GM12878 (cell line): ENCODE results near the gene SRGAP1.

Source experiments
- CTCF ChIP-seq, 3 experiments: IDR thresholded peaks in 2 of 3; conservative IDR thresholded peaks in 1 of 3; 2 replicates each; pipeline ENCODE4 v1.5.1; 2011; ENCODE audit warnings: low read depth in 3 of 3, low read length in 3 of 3, mild to moderate bottlenecking in 3 of 3, control low read depth in 2 of 3, moderate library complexity in 2 of 3, inconsistent platforms in 1 of 3, mixed read lengths in 1 of 3; ENCODE audit not compliant: control insufficient read depth in 2 of 3, insufficient read depth in 1 of 3; ENCODE audit errors: extremely low read depth in 1 of 3
- ETV6 ChIP-seq, 2 experiments: fragments of 450-650 bp in 1 of 2; IDR thresholded peaks in 1 of 2; conservative IDR thresholded peaks in 1 of 2; 2 replicates each; pipeline ENCODE4 v1.6.1; 2014; ENCODE audit warnings: antibody characterized with exemption in 1 of 2, borderline replicate concordance in 1 of 2, low read depth in 1 of 2, mild to moderate bottlenecking in 1 of 2, moderate library complexity in 1 of 2
- GABPA ChIP-seq: IDR thresholded peaks from 2 replicates; pipeline ENCODE4 v1.6.1; 2014; ENCODE audit warnings: antibody characterized with exemption, low read depth, mild to moderate bottlenecking, inconsistent platforms
- JUNB ChIP-seq: IDR thresholded peaks from 2 replicates; pipeline ENCODE4 v1.6.1; 2016; ENCODE audit warnings: antibody characterized with exemption, mild to moderate bottlenecking
- MYC ChIP-seq: IDR thresholded peaks from 2 replicates; pipeline ENCODE4 v1.6.1; 2011; ENCODE audit warnings: mild to moderate bottlenecking, low read length, moderate library complexity, inconsistent platforms; ENCODE audit not compliant: insufficient read depth, insufficient replicate concordance, insufficient read length, severe bottlenecking
- NBN ChIP-seq: fragments of 450-650 bp; IDR thresholded peaks from 2 replicates; pipeline ENCODE4 v1.6.1; 2016
- NRF1 ChIP-seq: conservative IDR thresholded peaks from 2 replicates; pipeline ENCODE4 v1.6.1; 2011; ENCODE audit warnings: mild to moderate bottlenecking, low read depth, low read length, improper control_type of control experiment
- RAD21 ChIP-seq: IDR thresholded peaks from 2 replicates; pipeline ENCODE4 v1.6.1; 2011; ENCODE audit warnings: mild to moderate bottlenecking, low read depth, low read length, moderate library complexity; ENCODE audit not compliant: insufficient read depth
- RBBP5 ChIP-seq: fragments of 200-600 bp; sonication (generic); conservative IDR thresholded peaks from 2 replicates; pipeline ENCODE4 v1.6.1; 2016
- SMC3 ChIP-seq: IDR thresholded peaks from 2 replicates; pipeline ENCODE4 v1.6.1; 2011; ENCODE audit warnings: low read length, improper control_type of control experiment, borderline replicate concordance
- SREBF2 ChIP-seq: IDR thresholded peaks from 2 replicates; pipeline ENCODE4 v1.6.1; 2012; ENCODE audit warnings: mild to moderate bottlenecking, low read length
- TARDBP ChIP-seq: IDR thresholded peaks from 2 replicates; pipeline ENCODE4 v1.6.1; 2016; ENCODE audit warnings: borderline replicate concordance

GRCh38 chr12:63893170-63893569 is 48.7 kb downstream of the SRGAP1 start:
- no peak for TF ChIP-seq GABPA
- TF ChIP-seq CTCF (IDR thresholded peaks at IDR 0.05 in 2 of 3, conservative IDR thresholded peaks at IDR 0.05 in 1 of 3; ENCODE audit: control insufficient read depth in 2 of 3, extremely low read depth in 1 of 3, insufficient read depth in 1 of 3, low read depth in 3 of 3, low read length in 3 of 3): no peak
- TF ChIP-seq RAD21: no peak
- no peak for TF ChIP-seq NBN
- TF ChIP-seq ETV6 (conservative IDR thresholded peaks at IDR 0.05 in 1 of 2, IDR thresholded peaks at IDR 0.05 in 1 of 2; ENCODE audit: borderline replicate concordance in 1 of 2, low read depth in 1 of 2): no peak
- TF ChIP-seq NRF1: no peak
- no peak for TF ChIP-seq JUNB
- no peak for TF ChIP-seq SREBF2
- TF ChIP-seq SMC3: no peak
- no peak for TF ChIP-seq TARDBP
- TF ChIP-seq MYC: no peak
- TF ChIP-seq RBBP5: no peak
